ENCODE data around the gene TMEM269. TPM values are rescaled to one million over a fixed set of nuclear protein-coding genes. Genes with fewer than 3 reads are reported as not detected.

The TMEM269 gene
- total RNA-seq, 2 donors from 2014 or later: not detected

DNA sequence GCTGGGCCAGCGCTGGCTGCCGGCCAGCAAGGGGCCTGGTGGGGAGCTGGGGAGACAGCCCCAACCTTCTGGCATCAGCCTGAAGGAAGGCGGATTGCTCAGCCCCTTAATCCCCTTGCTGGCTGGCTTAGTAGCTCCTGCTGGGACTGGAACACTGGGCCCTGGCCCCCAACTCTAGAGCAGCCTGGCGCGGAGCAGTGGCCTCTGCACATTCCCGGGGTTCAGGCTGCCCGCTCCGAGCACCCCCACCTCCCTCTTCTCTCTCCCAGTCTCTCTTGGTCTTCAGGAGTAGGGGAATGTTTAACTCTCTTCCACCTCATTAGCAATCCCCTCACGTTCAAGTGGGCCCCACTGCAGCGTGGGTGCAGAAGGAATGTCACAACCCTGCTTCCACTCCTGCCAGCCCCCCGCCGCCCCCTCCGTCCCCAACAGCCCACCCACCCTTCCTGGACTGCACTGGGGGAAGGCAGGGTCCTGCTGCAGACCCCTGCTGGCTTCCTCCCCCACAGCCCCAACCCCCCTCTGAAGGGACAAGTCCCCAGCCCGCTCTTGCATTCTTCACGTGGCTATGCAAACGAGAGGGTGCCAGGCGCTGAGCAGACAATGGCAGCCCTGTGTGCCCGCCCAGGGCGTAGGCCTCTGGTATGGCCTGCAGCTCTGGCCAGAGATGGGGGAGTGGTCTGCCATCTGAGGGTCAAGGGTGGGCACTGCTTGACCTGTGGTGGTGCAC, 43.8 kb upstream of the TMEM269 start:
- Histone ChIP-seq H3K27me3 (no peaks in the 10 kb centered on the region), H3K4me1 (no peaks in the 10 kb centered on the region), H3K9me3 (no peaks in the 10 kb centered on the region), H3K4me3 (no peak overlapping the region), H3K27ac (no peak overlapping the region), H3K36me3 (peaks cover 3% of the 10 kb centered on the region)
- TF ChIP-seq, protein P1, sequence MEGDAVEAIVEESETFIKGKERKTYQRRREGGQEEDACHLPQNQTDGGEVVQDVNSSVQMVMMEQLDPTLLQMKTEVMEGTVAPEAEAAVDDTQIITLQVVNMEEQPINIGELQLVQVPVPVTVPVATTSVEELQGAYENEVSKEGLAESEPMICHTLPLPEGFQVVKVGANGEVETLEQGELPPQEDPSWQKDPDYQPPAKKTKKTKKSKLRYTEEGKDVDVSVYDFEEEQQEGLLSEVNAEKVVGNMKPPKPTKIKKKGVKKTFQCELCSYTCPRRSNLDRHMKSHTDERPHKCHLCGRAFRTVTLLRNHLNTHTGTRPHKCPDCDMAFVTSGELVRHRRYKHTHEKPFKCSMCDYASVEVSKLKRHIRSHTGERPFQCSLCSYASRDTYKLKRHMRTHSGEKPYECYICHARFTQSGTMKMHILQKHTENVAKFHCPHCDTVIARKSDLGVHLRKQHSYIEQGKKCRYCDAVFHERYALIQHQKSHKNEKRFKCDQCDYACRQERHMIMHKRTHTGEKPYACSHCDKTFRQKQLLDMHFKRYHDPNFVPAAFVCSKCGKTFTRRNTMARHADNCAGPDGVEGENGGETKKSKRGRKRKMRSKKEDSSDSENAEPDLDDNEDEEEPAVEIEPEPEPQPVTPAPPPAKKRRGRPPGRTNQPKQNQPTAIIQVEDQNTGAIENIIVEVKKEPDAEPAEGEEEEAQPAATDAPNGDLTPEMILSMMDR (IDR thresholded peaks at IDR 0.05): no peak
- no peak for DNase-seq (ENCODE audit: low spot score)

DNA sequence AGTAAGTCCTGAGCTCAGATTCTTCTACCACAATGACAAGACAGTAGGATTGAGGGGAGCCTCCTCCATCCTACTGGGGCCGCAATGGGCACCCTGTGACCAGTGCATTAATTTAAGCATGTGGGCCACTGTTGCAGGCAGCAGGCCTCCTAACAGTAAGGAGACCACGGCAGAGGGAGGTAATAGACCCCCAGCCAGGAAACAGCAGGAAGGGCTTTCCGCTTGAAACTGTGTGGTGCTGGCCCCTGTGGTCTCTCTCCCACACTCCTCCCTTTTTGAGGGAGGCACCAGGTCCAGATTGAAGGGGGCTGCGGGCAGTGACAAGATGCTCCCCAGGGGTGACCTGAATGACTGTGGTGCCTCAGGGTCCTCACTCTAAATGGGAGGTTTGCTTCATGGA, 43.1 kb upstream of the TMEM269 start:
- H3K27me3 ChIP-seq: no peaks in the 10 kb centered on the region
- H3K4me3 ChIP-seq: no peak overlapping the region
- H3K27ac ChIP-seq: no peak overlapping the region
- TF ChIP-seq, protein P1 (IDR thresholded peaks at IDR 0.05): no peak
- no peak for DNase-seq (ENCODE audit: low spot score)
- H3K4me1 ChIP-seq: no peaks in the 10 kb centered on the region
- H3K9me3 ChIP-seq: no peaks in the 10 kb centered on the region
- peaks cover 10% of the 10 kb centered on the region for H3K36me3 ChIP-seq

DNA sequence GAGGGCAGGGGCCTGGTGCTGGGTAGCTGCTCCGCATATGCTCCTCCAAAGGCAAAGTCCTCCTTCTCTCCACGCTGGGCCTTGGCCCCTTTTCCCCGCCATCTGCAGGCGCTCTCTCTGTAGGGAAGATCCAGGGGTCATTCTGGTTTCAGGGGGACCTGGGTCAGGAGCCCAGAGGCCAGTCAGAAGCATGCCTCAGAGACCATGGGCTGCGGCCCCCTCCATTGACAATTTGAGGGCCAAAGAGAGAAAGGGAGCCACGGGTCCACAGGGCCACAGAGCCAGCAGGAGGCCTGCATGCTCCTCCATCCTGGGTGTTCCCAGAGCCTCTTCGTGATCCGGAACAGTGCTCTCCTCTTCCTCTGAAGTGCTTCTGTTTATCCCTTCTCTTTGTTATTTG, 42.6 kb upstream of the TMEM269 start:
- no peak for DNase-seq (ENCODE audit: low spot score)

GRCh38 chr1:42742617-42743316, 42.0 kb upstream of the TMEM269 start:
- Histone ChIP-seq H3K27ac (no peak overlapping the region), H3K9me3 (no peaks in the 10 kb centered on the region), H3K4me3 (no peak overlapping the region), H3K4me1 (no peaks in the 10 kb centered on the region), H3K27me3 (no peaks in the 10 kb centered on the region), H3K36me3 (peaks cover 12% of the 10 kb centered on the region)
- TF ChIP-seq, protein P1 (IDR thresholded peaks at IDR 0.05): no peak
- DNase-seq (ENCODE audit: low spot score): no peak

More for the DNA sequence above, 42.6 kb upstream of the TMEM269 start:
- Histone ChIP-seq H3K4me3 (no peak overlapping the region), H3K27me3 (no peaks in the 10 kb centered on the region), H3K36me3 (peaks cover 12% of the 10 kb centered on the region), H3K27ac (no peak overlapping the region), H3K9me3 (no peaks in the 10 kb centered on the region), H3K4me1 (no peaks in the 10 kb centered on the region)
- TF ChIP-seq, protein P1 (IDR thresholded peaks at IDR 0.05): no peak

DNA sequence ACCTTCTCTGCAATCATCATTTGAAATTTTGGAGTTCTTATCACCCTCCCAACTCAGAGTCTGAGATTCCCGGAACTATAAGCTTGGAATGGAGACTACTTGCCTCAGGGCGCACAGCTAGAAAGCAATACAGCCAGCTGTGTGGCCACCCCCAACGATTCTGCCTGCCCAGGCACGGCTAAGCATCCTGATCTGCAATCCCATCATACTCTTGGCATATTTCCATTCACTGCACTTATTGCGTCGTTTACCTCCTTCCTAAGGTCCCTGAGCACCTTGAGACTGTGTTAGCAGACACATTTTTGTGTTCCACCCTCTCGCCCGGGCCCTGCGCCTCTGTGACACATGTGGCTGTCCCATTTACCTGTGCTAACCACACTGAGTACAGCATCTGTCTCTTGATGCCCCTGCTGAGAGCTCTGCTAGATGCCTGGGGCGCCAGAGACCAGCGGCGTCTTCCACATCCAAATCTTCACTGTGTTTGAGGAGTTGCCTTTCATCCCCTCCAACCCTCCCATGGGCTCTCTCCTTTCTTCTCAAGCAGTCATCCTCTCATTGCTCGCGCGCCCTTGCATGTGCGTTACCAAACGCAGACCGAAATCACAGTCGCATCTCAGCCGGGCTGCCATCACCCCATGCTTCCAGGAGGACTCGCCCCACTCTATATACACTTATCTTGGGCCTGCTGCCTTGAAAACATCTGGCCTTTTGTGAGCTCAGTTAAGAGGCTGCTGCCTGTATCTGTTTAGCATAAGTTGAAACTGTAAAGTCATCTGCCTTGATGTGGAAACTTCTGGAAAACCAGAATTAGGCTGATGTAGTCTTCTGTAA, 41.3 kb upstream of the TMEM269 start:
- no peaks in the 10 kb centered on the region for H3K27me3 ChIP-seq

More for the DNA sequence above, 41.3 kb upstream of the TMEM269 start:
- no peaks in the 10 kb centered on the region for H3K4me1 ChIP-seq
- H3K36me3 ChIP-seq: peaks cover 12% of the 10 kb centered on the region
- TF ChIP-seq, protein P1 (IDR thresholded peaks at IDR 0.05): no peak
- H3K4me3 ChIP-seq: no peak overlapping the region
- no peak overlapping the region for H3K27ac ChIP-seq
- H3K9me3 ChIP-seq: no peaks in the 10 kb centered on the region
- no peak for DNase-seq (ENCODE audit: low spot score)
